A204.1 (cell line): ENCODE measurements around the gene ALPP.
"Not testable (repeated sequence)": the region's sequence is repeated elsewhere in the genome, so short reads cannot be mapped to it uniquely, and the experiment has no call there.

ENCODE experiments used
- FAIRE-seq: peaks from 2 replicates; lab custom pipeline; 2012; peaks lifted over from hg19 to GRCh38; lab: Jason Lieb, UNC

The ALPP gene

GRCh38 chr2:232422051-232422450 lies 43.5 kb downstream of the ALPP start:
- no peak for FAIRE-seq

DNA sequence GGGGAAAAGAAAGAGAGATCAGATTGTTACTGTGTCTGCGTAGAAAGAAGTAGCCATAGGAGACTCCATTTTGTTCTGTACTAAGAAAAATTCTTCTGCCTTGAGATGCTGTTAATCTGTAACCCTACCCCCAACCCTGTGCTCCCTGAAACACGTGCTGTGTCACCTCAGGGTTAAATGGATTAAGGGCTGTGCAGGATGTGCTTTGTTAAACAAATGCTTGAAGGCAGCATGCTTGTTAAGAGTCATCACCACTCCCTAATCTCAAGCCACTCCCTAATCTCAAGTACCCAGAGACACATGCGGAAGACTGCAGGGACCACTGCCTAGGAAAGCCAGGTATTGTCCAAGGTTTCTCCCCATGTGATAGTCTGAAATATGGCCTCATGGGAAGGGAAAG lies 44.4 kb downstream of the ALPP start:
- not testable (repeated sequence) for FAIRE-seq

GRCh38 chr2:232423407-232423806 lies 44.9 kb downstream of the ALPP start:
- not testable (repeated sequence) for FAIRE-seq

- no peak for FAIRE-seq
Observed at GRCh38 chr2:232431705-232432590, 53.4 kb downstream of the ALPP start.
